Liver (tissue), 3 donors: ENCODE measurements around the gene QRICH1.

Source experiments
- FOXA1 ChIP-seq: IDR thresholded peaks from 2 replicates; pipeline ENCODE4 v1.6.1; 2016; ENCODE audit warnings: antibody characterized with exemption
- JUND ChIP-seq, 2 donors: IDR thresholded peaks; 2 replicates each; pipeline ENCODE4 v1.6.1; 2016; ENCODE audit warnings: antibody characterized with exemption in 2 of 2
- RAD21 ChIP-seq, 2 donors: IDR thresholded peaks; 2 replicates each; pipeline ENCODE4 v1.6.1; 2016; ENCODE audit warnings: antibody characterized with exemption in 2 of 2, mild to moderate bottlenecking in 2 of 2
- SP1 ChIP-seq: IDR thresholded peaks from 2 replicates; pipeline ENCODE4 v1.6.1; 2018; ENCODE audit warnings: antibody characterized with exemption, mild to moderate bottlenecking
- TAF1 ChIP-seq: conservative IDR thresholded peaks from 2 replicates; pipeline ENCODE4 v1.6.1; 2016; ENCODE audit warnings: antibody characterized with exemption, mild to moderate bottlenecking
- YY1 ChIP-seq: IDR thresholded peaks from 2 replicates; pipeline ENCODE4 v1.6.1; 2016; ENCODE audit warnings: antibody characterized with exemption, mild to moderate bottlenecking
- TF ChIP-seq, protein P1 (sequence below): fragments of 150-350 bp; IDR thresholded peaks from 2 replicates; pipeline ENCODE4 v1.5.1; 2017; ENCODE audit warnings: improper control_type of control experiment, low read depth, low read length; ENCODE audit not compliant: missing input control
- TF ChIP-seq, protein P2 (sequence below): IDR thresholded peaks from 2 replicates; pipeline ENCODE4 v1.6.1; 2016; ENCODE audit warnings: antibody characterized with exemption
- TF ChIP-seq, protein P3 (sequence below): IDR thresholded peaks from 2 replicates; pipeline ENCODE4 v1.6.1; 2016; ENCODE audit warnings: antibody characterized with exemption
- TF ChIP-seq, protein P4 (sequence below): IDR thresholded peaks from 2 replicates; pipeline ENCODE4 v1.6.1; 2016; ENCODE audit warnings: antibody characterized with exemption, mild to moderate bottlenecking
- donor health status: healthy.
- donor health status: healthy.

DNA sequence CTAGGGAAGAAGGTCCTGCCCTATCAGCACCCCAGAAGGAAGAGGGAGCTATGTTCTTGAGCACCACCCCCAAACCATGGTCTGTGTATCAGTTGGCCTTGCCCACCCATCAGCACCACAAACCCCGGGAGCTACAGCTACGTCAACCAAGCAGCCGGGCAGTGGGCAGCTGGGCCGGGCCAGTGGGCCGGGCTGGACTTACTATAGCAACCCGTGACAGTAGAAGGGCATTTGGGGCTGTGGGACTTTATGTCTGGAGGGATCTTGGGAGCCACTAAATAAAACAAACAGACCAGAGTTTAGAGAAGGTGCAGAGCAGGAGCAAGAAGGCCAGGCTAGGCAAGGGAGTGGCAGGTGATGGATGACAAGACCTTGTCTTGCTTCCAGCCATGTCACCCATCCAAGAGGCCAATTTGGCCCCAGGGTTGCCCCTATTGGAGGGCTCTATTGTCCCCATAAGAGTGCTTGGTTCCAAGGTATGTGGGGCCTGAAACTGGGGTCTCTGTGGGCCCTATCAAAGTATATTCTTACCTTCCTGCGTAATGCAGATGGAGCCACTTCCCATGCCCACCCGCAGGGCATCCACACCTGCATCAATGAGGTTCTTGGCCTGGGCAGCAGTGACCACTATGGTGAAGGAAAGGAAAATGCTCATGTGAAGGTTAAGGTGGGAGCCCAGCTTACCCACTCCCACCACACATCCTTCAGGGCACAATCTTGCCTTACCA, 67.9 kb downstream of the QRICH1 start:
- TF ChIP-seq, protein P1, sequence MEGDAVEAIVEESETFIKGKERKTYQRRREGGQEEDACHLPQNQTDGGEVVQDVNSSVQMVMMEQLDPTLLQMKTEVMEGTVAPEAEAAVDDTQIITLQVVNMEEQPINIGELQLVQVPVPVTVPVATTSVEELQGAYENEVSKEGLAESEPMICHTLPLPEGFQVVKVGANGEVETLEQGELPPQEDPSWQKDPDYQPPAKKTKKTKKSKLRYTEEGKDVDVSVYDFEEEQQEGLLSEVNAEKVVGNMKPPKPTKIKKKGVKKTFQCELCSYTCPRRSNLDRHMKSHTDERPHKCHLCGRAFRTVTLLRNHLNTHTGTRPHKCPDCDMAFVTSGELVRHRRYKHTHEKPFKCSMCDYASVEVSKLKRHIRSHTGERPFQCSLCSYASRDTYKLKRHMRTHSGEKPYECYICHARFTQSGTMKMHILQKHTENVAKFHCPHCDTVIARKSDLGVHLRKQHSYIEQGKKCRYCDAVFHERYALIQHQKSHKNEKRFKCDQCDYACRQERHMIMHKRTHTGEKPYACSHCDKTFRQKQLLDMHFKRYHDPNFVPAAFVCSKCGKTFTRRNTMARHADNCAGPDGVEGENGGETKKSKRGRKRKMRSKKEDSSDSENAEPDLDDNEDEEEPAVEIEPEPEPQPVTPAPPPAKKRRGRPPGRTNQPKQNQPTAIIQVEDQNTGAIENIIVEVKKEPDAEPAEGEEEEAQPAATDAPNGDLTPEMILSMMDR, result no peak
- TF ChIP-seq, protein P2, sequence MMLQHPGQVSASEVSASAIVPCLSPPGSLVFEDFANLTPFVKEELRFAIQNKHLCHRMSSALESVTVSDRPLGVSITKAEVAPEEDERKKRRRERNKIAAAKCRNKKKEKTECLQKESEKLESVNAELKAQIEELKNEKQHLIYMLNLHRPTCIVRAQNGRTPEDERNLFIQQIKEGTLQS, result no peak
- TF ChIP-seq SP1, result no peak
- TF ChIP-seq YY1, result no peak
- TF ChIP-seq, protein P3, sequence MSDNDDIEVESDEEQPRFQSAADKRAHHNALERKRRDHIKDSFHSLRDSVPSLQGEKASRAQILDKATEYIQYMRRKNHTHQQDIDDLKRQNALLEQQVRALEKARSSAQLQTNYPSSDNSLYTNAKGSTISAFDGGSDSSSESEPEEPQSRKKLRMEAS, result no peak
- TF ChIP-seq FOXA1, result no peak
- no peak for TF ChIP-seq JUND (IDR thresholded peaks at IDR 0.05)
- TF ChIP-seq, protein P4, sequence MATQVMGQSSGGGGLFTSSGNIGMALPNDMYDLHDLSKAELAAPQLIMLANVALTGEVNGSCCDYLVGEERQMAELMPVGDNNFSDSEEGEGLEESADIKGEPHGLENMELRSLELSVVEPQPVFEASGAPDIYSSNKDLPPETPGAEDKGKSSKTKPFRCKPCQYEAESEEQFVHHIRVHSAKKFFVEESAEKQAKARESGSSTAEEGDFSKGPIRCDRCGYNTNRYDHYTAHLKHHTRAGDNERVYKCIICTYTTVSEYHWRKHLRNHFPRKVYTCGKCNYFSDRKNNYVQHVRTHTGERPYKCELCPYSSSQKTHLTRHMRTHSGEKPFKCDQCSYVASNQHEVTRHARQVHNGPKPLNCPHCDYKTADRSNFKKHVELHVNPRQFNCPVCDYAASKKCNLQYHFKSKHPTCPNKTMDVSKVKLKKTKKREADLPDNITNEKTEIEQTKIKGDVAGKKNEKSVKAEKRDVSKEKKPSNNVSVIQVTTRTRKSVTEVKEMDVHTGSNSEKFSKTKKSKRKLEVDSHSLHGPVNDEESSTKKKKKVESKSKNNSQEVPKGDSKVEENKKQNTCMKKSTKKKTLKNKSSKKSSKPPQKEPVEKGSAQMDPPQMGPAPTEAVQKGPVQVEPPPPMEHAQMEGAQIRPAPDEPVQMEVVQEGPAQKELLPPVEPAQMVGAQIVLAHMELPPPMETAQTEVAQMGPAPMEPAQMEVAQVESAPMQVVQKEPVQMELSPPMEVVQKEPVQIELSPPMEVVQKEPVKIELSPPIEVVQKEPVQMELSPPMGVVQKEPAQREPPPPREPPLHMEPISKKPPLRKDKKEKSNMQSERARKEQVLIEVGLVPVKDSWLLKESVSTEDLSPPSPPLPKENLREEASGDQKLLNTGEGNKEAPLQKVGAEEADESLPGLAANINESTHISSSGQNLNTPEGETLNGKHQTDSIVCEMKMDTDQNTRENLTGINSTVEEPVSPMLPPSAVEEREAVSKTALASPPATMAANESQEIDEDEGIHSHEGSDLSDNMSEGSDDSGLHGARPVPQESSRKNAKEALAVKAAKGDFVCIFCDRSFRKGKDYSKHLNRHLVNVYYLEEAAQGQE, result no peak
- TF ChIP-seq TAF1, result no peak
- TF ChIP-seq RAD21 (IDR thresholded peaks at IDR 0.05), result no peak
